Thyroid gland (tissue), 4 donors: ENCODE measurements around the gene FOXP1. TPM values are rescaled to one million over a fixed set of nuclear protein-coding genes. Genes with fewer than 3 reads are reported as not detected.

Experiments
- DNase-seq, 2 donors: peaks; one replicate each; pipeline ENCODE4 v3.0.0-alpha.2; 2019
- H3K27ac ChIP-seq, 3 donors: fragments of 200-600 bp; sonication (generic); 1 replicate in 2 of 3; 2 replicates in 1 of 3; pipeline ENCODE4 v1.5.1; 2016 to 2019; ENCODE audit warnings: mild to moderate bottlenecking in 1 of 3, moderate library complexity in 1 of 3
- H3K27me3 ChIP-seq: fragments of 200-600 bp; sonication (generic); one replicate; pipeline ENCODE4 v1.5.1; 2019
- H3K36me3 ChIP-seq, 2 donors: fragments of 200-600 bp; sonication (generic); one replicate each; pipeline ENCODE4 v1.5.1; 2016 to 2019
- H3K4me1 ChIP-seq, 2 donors: fragments of 200-600 bp; sonication (generic); one replicate each; pipeline ENCODE4 v1.5.1; 2017 to 2019
- H3K4me3 ChIP-seq, 3 donors: fragments of 200-600 bp; sonication (generic); replicated peaks in 1 of 3; 1 replicate in 2 of 3; 2 replicates in 1 of 3; pipeline ENCODE4 v1.5.1; 2016; ENCODE audit warnings: mild to moderate bottlenecking in 1 of 3
- H3K9me3 ChIP-seq: fragments of 200-600 bp; sonication (generic); one replicate; pipeline ENCODE4 v1.5.1; 2017
- CTCF ChIP-seq, 6 experiments: fragments of 200-600 bp in 3 of 6; fragments of 450-650 bp in 3 of 6; sonication (generic) in 3 of 6; IDR thresholded peaks; one replicate each; pipeline ENCODE4 v1.5.1; 2016 to 2019; ENCODE audit warnings: antibody characterized with exemption in 6 of 6, mild to moderate bottlenecking in 2 of 6, inconsistent platforms in 1 of 6, moderate library complexity in 1 of 6
- POLR2A ChIP-seq, 2 donors: fragments of 450-650 bp; IDR thresholded peaks; one replicate each; pipeline ENCODE4 v1.6.1; 2017; ENCODE audit warnings: antibody characterized with exemption in 2 of 2, mild to moderate bottlenecking in 2 of 2, moderate library complexity in 1 of 2
- WGBS, 2 donors: methylation state at CpG; one replicate each; pipeline ENCODE4 v1.1.5; 2017; 5-methylcytosine and 5-hydroxymethylcytosine counted together
- intact Hi-C: fragments of 100-400 bp; cut with DNase I; formaldehyde crosslinking; loops from one replicate; pipeline ENCODE4 v1.15.1; 2023
- total RNA-seq, 4 donors: library from RNA; depleted of rRNA; stranded (reverse); fragments of >200 nt; gene quantifications; one replicate each; pipeline ENCODE4 v1.2.3, GENCODE V29; 2016

Gene FOXP1
- total RNA-seq, 4 donors from 2014 or later: 111 to 187 (median 141) TPM

- Histone ChIP-seq H3K4me3 (no peak overlapping the region), H3K27ac (no peak overlapping the region), H3K9me3 (no peaks in the 10 kb centered on the region), H3K27me3 (no peaks in the 10 kb centered on the region), H3K36me3 (no peaks in the 10 kb centered on the region), H3K4me1 (no peaks in the 10 kb centered on the region)
- 82 to 86% methylated on average over 4 of the region's 4 CpGs for WGBS, 2 donors
- no peak for DNase-seq
- intact Hi-C loops: no loop called here
- TF ChIP-seq CTCF (IDR thresholded peaks at IDR 0.05) (no peak), POLR2A (IDR thresholded peaks at IDR 0.05) (no peak)
Measured at GRCh38 chr3:71547249-71548198, 36.0 kb downstream of the FOXP1 start.

- intact Hi-C loops: no loop called here
- no peak overlapping the region for H3K27ac ChIP-seq
- no peaks in the 10 kb centered on the region for H3K4me1 ChIP-seq
- TF ChIP-seq CTCF (IDR thresholded peaks at IDR 0.05) (no peak), POLR2A (IDR thresholded peaks at IDR 0.05) (no peak)
- H3K9me3 ChIP-seq: no peaks in the 10 kb centered on the region
- 92 to 95% methylated on average over 2 of the region's 2 CpGs for WGBS, 2 donors
- no peaks in the 10 kb centered on the region for H3K36me3 ChIP-seq
- no peak overlapping the region for H3K4me3 ChIP-seq
- DNase-seq: no peak
- no peaks in the 10 kb centered on the region for H3K27me3 ChIP-seq
Measured at GRCh38 chr3:71546821-71547220, 36.7 kb downstream of the FOXP1 start.

- intact Hi-C loops: no loop called here
- 96 to 98% methylated on average over 2 of the region's 2 CpGs for WGBS, 2 donors
- Histone ChIP-seq H3K27ac (no peak overlapping the region), H3K4me3 (no peak overlapping the region), H3K27me3 (no peaks in the 10 kb centered on the region), H3K36me3 (no peaks in the 10 kb centered on the region), H3K9me3 (no peaks in the 10 kb centered on the region), H3K4me1 (no peaks in the 10 kb centered on the region)
- TF ChIP-seq POLR2A (IDR thresholded peaks at IDR 0.05) (no peak), CTCF (IDR thresholded peaks at IDR 0.05) (no peak)
- DNase-seq: no peak
Measured at GRCh38 chr3:71545330-71545729, 38.2 kb downstream of the FOXP1 start.

- no peak for TF ChIP-seq POLR2A (IDR thresholded peaks at IDR 0.05)
- no peak for TF ChIP-seq CTCF (IDR thresholded peaks at IDR 0.05)
- Histone ChIP-seq H3K27ac (no peak overlapping the region), H3K36me3 (no peaks in the 10 kb centered on the region), H3K9me3 (no peaks in the 10 kb centered on the region), H3K4me1 (no peaks in the 10 kb centered on the region), H3K27me3 (no peaks in the 10 kb centered on the region), H3K4me3 (no peak overlapping the region)
- intact Hi-C loops: no loop called here
- 64 to 74% methylated on average over 3 of the region's 3 CpGs for WGBS, 2 donors
- no peak for DNase-seq
Measured at GRCh38 chr3:71543371-71544016, 40.0 kb downstream of the FOXP1 start.
